Stimulated activated CD4-positive, alpha-beta T cell treated with anti-CD3 and anti-CD28 coated beads, Interleukin-15, amount 100 ng/mL, for 1 hour (primary cell): ENCODE data around the gene MAP3K14.
A peak's percentile ranks its signal among the peaks of the same experiment; 100 is the strongest.
"Not testable (repeated sequence)": the region's sequence is repeated elsewhere in the genome, so short reads cannot be mapped to it uniquely, and the experiment has no call there.

ENCODE experiments used
- DNase-seq, 2 donors: peaks; one replicate each; pipeline ENCODE4 v3.0.0-alpha.2; 2020; ENCODE audit warnings: low read depth in 1 of 2, low spot score in 1 of 2

Gene MAP3K14

DNA sequence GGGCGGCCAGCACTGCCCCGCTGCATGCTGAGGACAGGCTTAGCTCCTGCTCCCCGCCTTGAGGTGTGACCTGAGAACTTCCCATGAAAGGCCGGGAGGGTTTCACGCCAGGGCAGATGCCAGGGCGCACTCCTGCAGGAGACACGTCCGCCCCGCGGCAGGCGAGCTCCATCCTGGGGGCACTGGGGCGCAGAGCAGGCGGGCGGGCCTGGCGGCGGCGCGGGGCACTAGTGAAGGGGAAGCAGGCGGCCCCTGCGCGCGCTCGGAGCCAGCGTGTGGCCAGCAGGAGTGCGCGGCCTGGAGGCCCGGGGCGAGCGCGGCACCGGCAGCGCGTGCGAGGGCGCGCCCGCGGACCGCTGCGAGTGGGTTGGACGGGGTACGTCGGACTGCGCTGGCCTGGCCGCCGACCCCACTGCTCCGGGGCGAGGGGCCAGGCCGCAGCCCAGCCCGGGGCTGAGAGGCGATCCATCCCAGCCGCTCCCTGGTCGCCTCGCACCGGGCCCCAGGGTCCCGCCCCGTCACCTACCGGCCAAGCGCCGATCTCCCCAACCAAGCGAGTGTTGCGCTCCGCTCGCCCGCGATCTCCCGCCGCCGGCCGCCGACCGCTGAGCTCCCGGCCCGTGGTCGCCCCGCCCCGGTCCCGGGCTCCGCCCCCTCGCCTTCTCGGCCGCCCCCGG, at the start of gene MAP3K14:
Gene MAP3K14, minus strand, starts transcription at position 587 of the 677 bp plus-strand sequence. CDS start 26,275 bp downstream, outside the sequence.
- peak; percentile 42 to 44 for DNase-seq

DNA sequence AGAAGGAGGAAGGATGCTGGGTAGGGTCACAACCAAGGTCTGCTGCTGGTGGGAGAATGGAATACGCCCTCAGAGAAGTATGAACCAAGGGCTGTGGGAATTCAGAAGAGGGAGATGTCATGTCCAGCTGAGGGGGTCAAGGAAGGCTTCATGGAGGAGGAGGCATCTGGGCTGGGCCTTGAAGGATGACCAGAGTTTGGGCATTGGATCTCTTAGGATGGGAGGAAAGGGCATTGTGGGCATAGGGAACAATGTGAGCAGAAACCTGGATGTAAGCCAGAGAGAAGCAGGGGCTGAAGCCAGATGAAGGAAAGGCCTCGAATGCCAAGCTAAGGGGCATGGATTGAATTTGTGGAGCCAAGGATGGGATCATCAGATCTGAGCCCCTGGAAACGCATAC, 49.2 kb upstream of the MAP3K14 start:
- DNase-seq = no peak

DNA sequence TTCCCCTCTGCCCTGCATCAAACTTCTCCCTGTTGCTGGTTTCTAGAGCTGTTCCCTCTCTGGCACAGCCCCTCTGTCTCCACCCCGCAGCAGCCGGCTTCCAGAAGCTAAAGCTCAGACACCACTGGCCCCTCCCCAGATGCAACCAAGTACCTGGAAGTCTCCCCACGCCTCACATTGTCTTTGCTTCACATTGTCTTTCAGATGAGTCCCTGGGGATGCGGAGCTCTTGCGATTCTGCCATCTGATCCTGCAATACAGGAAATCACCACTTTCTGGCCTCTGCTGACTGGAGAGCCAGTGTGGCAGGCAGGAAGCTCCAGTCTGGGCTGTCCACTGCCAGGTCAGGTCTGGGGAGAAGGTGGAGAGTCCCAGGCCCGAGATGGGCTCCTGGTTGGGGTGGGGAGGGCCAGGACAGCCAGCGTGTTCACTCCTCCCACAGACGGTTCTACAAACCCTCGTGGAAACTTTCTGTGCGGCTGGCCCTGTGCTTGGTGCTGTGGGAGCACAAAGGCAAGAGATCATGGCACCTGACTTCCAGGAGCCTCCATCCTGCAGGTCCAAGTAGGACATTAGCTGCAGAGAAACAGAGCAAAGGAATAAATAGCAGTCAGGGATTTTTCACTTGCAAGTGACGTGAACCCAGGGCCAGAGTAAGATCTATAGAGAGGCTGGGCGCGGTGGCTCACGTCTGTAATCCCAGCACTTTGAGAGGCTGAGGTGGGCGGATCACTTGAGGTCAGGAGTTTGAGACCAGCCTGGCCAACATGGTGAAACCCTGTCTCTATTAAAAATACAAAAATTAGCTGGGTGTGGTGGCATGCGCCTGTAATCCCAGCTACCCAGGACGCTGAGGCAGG, 47.9 kb upstream of the MAP3K14 start:
- no peak for DNase-seq

DNA sequence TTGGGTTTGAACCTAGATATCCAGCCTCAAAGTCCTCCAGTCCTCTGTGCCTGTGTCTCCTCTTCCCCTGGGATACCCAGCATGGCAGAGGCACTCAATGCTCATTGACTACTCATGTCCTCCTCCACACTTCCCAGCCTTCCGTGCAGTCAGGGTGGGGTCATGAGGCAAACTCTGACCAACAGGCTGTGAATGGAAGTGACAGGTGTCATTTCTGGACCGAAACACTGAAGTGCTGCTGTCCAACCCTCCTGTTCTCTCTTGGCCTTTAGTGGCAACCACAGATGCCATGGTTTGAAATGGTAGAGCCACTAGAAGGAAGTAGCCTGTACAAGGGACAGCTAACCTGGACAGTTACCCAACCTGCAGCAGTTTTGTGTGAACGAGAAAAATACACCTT, 46.7 kb upstream of the MAP3K14 start:
- DNase-seq = no peak

DNA sequence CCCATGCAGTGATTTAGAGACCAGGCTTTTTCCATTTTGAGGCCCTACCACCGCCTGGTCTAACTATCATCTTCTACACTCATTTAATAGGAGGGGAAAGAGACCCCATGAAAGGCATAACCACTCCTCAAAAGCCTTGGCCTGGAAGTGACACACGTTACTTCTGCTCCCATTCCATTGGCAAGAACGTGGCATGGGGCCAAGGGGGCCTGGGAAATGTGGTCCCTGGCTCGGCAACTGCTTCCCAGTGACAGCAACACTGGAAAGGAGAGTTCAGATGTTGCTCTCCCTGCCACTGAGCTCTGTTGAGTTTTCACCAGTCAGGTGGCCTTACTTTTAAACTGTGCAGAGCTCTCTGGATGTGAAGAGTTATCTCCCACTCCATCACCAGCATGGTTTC, 45.2 kb upstream of the MAP3K14 start:
- DNase-seq = no peak

DNA sequence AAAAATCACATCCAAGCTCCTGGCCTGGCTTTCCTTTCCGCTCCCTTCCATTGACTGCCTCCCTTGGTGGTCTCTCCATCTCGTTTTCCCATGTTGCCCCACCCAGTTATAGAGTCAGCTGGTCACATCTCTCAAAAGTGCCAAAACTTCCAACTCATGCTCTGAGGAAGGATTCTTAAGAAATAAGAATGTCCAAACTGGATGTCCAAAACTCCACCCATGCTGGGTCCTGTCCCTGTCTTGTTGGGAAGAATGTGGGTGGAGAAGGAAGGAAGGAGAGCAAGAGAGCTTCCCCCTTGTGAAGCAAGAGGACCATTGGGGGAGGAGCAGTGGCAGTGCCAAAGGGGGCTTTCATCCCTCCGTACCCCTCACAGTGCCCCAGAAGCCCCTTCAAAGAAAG, 44.6 kb upstream of the MAP3K14 start:
- no peak for DNase-seq

DNA sequence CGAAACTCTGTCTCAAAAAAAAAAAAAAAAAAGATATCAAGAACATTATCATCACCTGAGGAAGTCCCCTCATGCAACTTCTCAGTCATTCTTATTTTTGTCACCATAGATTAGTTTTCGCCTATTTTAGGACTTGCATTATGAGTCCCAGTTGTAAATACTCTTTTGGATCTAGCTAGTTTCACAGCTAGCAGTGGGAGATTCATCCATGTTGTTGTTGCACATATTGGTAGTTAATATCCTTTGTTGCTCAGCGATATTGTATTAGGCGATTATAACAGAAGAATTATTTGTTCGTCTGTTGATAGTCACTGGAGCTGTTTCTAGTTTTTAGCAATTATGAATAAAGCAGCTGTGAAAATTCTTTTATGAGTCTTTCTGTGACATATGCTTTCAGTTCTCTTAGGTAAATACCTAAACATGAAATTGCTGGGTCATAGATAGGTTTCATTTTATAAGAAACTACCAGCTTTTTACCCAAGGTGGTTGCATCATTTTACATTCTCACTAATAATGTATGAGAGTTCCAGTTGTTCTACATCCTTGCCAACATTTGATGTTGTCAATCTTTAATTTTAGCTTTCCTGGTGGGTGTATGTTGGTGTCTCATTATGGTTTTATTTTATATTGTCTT, 40.7 kb upstream of the MAP3K14 start:
- DNase-seq = no peak

DNA sequence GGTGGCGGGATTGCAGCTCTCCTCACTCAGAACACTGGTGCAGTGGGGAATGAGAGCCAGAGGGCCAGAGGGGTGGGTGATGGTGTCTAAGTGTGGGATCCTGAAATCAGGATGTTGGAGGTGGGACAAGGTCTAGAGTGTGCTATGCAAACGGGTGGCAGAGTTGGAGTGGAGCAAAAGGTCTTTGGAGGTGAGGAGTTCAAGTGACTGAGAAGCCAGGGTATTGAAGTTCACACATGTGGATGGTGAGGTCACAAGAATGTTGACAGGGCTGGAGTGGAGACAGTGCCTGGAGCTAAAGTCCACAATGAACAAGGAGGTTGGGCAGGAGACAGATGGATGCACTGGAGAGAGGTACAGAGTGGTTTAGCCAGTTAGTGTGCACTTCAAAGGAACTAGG, 38.3 kb upstream of the MAP3K14 start:
- no peak for DNase-seq

DNA sequence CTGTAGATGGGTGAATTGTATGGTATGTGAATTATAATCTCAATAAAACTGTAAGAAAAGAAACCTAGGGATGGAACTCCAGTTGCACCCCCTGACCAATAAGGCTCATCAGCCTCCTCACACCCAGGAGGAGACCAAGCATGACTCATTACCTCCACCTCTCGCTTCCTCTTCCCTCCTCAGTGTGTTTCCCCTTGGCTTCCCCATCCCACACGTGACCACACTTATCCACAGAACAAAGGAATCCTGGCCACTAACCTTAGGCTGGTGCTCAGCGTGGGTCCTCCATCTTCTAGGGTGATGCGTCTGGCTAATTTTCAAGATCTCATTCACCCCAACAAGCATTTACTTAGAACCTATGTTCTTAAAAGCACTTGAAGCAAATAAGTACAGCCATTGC, 36.2 kb upstream of the MAP3K14 start:
- DNase-seq = no peak

- no peak for DNase-seq
Measured at GRCh38 chr17:45351831-45352230, 35.0 kb upstream of the MAP3K14 start.

- DNase-seq = no peak
Measured at GRCh38 chr17:45347444-45347843, 30.6 kb upstream of the MAP3K14 start.

- DNase-seq = no peak
Measured at GRCh38 chr17:45346216-45347015, 29.6 kb upstream of the MAP3K14 start.

- DNase-seq = no peak
Measured at GRCh38 chr17:45345554-45346215, 28.9 kb upstream of the MAP3K14 start.

GRCh38 chr17:45345246-45345553, 28.4 kb upstream of the MAP3K14 start:
- no peak for DNase-seq

- DNase-seq = not testable (repeated sequence)
Measured at GRCh38 chr17:45343967-45344664, 27.3 kb upstream of the MAP3K14 start.

DNA sequence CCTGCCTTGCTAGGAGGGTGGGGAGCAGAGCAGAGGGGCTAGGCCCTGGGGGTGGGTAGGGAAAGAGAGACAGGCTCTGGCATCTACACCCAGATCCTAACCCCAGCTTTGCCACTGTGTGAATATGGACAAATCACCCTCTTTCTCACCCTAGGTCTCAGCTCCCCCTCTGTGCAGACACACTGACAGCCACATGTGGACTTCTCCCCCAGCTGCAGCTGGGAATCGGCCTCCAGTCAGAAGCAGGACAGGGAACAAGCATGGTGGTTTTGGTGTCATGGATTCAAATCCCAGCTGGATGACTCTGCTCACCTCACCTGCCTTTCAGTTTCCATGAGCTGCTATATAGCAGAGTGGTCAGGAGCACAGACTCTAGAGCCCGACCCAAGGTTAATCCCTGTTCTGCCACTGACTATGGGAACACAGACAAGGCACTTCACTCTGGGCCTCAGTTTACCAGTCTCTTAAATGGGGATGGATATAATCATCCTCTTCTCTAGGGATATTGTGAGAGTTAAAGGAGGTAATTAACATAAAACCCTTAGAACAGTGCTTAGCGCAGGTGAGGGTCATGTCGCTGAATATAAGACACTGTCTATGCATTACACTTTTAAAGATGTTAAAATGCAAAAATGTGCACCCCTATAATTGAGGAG, 26.2 kb upstream of the MAP3K14 start:
- no peak for DNase-seq

DNA sequence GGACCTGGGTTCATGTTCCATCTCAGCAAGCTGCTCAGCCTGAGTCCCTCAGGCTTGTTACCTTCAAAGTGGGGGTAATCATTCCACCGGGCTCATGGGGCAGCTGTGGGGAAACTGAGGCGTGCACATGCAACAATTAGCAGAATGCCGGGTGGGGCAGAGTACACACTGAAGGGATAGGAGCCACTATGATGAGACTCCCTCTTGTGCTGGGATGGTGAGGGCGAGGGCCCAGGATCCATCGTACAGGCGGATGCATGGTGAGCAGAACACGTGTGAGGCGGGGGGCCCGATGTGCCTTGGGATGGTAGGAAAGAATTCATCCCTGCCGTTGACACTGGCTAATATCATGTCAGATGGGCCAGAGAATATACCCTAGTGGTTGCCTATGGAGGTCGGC, 25.5 kb upstream of the MAP3K14 start:
- no peak for DNase-seq

DNA sequence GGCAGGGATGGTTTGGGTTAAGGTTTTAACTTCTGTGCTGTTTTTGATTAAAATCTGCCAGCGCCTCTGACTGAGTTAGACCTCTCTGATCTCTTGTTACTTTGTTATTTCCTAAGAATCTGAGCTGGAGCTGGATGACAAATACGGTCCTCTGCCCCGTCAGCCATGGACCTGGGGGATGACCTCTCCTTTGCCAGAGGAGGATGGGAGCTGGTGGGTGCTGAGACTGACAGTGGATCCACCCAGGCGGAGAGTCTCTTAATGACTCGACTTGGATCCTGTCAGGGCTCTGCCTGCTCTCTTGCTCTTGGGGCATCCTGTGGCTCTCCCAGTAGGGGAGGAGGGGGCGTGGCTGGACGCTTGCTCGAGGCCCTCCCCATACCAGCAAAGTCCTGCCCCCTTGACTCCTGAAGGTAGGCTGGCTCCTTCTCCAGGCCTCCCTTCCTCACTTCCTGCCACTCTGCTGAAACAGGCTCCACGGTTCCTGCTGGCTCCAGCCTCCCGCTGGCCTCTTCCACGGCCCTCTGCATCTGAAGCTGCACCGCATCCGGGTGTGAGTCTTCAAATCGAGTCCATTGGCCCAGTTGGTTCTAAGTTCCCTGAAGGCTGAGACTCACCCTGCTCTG, 24.8 kb upstream of the MAP3K14 start:
- no peak for DNase-seq
